Measurements from ENCODE around the gene MEMO1. TPM values are rescaled to one million over a fixed set of nuclear protein-coding genes. Genes with fewer than 3 reads are reported as not detected.

MEMO1 gene
- total and polyA plus RNA-seq, 9 of the 15 experiments (the other 6 are each of a cell fraction or from before 2014, with no cell fraction given): 22.1 to 87.7 (median 61.2) TPM

DNA sequence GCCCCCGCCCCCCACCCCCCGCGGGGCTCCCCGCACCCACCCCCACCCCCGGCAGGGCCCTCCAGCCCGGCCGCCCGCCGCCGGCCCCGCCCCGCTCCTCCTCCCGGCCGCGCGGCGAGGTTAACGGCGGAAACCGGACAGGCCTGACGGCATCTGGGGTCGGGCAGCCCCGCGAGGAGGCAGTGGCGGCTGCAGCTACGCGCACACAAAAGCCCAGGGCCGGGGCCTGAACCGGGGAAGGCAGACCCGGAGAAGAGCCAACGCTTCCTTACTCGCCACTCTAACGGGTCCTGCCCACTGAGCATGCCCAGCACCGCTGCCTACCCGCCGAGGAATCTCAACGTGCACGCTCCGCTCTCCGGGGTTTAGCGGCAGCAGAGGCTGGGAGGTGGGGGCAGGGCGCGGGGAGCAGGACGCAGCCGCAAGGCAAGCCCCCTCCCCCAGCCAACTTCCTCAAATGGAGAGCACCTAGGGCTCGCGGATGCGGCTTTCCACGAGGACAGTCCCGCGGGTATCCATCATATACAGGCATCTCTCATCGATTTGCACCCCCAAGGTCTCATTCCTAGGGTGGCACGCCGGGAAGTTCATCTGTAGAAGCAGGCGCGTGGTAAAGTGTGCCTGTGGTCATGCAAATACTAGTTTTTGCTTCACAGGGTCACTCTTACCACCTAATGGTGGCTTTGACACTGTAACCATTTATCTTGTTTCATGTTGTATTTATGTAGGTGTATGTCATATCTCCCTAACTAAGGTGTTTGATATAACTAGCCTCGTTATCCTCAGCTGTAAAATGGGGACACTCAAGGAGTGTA is at the start of gene MEMO1 (continued):
- TF ChIP-seq ZNF175 (CRISPR knock-in tag; IDR thresholded peaks at IDR 0.05; ENCODE audit: low read depth) (peak; percentile 46; the same call in 1 of the 2 replicates), MAZ (CRISPR knock-in tag; conservative IDR thresholded peaks at IDR 0.05 in 1 of 2, IDR thresholded peaks at IDR 0.05 in 1 of 2) (peak; percentile 99 to 100), SIRT6 (IDR thresholded peaks at IDR 0.05; ENCODE audit: low read depth, low read length) (no peak), DIDO1 (tag; IDR thresholded peaks at IDR 0.05; ENCODE audit: low read depth) (no peak), MTA3 (IDR thresholded peaks at IDR 0.05; ENCODE audit: borderline replicate concordance) (peak; percentile 95), OTX1 (CRISPR knock-in tag; IDR thresholded peaks at IDR 0.05) (peak; percentile 87), EP300 (IDR thresholded peaks at IDR 0.05; ENCODE audit: low read length) (no peak), ZNF830 (CRISPR knock-in tag; IDR thresholded peaks at IDR 0.05) (0 out of 2 replicates have a peak, but pooled peaks have one; percentile 84), POLR2G (IDR thresholded peaks at IDR 0.05; ENCODE audit: low read depth, low read length) (peak; percentile 90), GATAD2A (IDR thresholded peaks at IDR 0.05) (peak; percentile 89; the same call in 1 of the 2 replicates), TAL1 (IDR thresholded peaks at IDR 0.05) (peak; percentile 29)
- TF ChIP-seq, protein P1, sequence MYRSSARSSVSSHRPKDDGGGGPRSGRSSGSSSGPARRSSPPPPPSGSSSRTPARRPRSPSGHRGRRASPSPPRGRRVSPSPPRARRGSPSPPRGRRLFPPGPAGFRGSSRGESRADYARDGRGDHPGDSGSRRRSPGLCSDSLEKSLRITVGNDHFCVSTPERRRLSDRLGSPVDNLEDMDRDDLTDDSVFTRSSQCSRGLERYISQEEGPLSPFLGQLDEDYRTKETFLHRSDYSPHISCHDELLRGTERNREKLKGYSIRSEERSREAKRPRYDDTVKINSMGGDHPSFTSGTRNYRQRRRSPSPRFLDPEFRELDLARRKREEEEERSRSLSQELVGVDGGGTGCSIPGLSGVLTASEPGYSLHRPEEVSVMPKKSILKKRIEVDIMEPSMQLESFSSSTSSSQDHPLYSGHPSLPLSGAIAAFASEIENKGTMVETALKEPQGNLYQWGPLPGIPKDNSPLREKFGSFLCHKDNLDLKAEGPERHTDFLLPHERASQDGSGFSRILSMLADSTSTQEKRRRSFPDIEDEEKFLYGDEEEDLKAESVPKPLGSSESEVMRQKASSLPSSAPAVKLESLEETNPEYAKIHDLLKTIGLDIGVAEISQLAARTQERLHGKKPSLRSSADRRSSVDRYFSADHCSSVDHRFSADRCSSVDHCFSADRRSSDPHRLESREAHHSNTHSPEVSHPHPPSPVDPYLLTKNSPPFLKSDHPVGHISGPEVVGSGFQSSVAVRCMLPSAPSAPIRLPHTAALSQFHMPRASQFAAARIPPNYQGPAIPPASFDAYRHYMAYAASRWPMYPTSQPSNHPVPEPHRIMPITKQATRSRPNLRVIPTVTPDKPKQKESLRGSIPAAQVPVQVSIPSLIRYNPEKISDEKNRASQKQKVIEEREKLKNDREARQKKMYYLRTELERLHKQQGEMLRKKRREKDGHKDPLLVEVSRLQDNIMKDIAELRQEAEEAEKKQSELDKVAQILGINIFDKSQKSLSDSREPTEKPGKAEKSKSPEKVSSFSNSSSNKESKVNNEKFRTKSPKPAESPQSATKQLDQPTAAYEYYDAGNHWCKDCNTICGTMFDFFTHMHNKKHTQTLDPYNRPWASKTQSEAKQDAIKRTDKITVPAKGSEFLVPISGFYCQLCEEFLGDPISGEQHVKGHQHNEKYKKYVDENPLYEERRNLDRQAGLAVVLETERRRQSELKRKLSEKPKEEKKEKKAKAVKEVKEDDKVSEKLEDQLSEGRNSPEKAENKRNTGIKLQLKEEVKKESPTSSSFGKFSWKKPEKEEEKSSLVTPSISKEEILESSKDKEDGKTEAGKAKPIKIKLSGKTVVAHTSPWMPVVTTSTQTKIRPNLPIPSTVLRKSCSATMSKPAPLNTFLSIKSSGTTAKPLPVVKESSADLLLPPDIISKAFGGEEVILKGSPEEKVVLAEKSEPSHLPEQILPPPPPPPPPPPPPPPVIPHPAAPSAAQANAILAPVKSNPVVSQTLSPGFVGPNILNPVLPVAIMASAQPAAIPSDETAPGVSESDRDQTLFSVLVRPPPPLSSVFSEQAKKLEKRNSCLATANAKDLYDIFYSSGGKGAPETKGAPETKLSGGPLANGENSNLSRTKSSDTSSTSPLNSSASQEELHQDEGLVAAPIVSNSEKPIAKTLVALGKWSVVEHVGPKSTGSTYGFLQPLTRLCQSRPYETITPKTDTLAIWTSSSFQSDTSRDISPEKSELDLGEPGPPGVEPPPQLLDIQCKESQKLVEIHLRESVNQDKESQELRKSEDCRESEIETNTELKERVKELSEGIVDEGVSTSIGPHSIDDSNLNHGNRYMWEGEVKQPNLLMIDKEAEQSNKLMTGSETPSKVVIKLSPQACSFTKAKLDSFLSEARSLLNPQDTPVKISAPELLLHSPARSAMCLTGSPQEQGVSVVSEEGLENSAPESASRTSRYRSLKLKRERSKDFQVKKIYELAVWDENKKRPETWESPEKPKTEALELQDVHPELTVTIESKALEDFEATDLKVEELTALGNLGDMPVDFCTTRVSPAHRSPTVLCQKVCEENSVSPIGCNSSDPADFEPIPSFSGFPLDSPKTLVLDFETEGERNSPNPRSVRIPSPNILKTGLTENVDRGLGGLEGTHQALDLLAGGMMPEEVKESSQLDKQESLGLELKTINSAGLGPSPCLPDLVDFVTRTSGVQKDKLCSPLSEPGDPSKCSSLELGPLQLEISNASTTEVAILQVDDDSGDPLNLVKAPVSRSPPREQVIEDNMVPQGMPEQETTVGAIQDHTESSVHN (IDR thresholded peaks at IDR 0.05; ENCODE audit: borderline replicate concordance in 1 of 2, low read depth in 1 of 2): 0 out of 4 replicates have a peak, but pooled peaks of 1 of the 2 experiments have one; percentile 53
- TF ChIP-seq, protein P2, sequence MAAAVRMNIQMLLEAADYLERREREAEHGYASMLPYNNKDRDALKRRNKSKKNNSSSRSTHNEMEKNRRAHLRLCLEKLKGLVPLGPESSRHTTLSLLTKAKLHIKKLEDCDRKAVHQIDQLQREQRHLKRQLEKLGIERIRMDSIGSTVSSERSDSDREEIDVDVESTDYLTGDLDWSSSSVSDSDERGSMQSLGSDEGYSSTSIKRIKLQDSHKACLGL (CRISPR knock-in tag; IDR thresholded peaks at IDR 0.05; ENCODE audit: borderline replicate concordance, poor library complexity, severe bottlenecking): peak; percentile 34
- TF ChIP-seq, protein P3, sequence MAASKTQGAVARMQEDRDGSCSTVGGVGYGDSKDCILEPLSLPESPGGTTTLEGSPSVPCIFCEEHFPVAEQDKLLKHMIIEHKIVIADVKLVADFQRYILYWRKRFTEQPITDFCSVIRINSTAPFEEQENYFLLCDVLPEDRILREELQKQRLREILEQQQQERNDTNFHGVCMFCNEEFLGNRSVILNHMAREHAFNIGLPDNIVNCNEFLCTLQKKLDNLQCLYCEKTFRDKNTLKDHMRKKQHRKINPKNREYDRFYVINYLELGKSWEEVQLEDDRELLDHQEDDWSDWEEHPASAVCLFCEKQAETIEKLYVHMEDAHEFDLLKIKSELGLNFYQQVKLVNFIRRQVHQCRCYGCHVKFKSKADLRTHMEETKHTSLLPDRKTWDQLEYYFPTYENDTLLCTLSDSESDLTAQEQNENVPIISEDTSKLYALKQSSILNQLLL (CRISPR knock-in tag; IDR thresholded peaks at IDR 0.05; ENCODE audit: borderline replicate concordance): no peak
- TF ChIP-seq, protein P4, sequence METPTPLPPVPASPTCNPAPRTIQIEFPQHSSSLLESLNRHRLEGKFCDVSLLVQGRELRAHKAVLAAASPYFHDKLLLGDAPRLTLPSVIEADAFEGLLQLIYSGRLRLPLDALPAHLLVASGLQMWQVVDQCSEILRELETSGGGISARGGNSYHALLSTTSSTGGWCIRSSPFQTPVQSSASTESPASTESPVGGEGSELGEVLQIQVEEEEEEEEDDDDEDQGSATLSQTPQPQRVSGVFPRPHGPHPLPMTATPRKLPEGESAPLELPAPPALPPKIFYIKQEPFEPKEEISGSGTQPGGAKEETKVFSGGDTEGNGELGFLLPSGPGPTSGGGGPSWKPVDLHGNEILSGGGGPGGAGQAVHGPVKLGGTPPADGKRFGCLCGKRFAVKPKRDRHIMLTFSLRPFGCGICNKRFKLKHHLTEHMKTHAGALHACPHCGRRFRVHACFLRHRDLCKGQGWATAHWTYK (CRISPR knock-in tag; IDR thresholded peaks at IDR 0.05): peak; percentile 84
